ENCODE results near the gene CCDC51.

Gene CCDC51

GRCh38 chr3:48432411-48433371, 7.2 kb downstream of the CCDC51 start:
- DNase-seq = peak; percentile 7

- no peak for DNase-seq
Observed at GRCh38 chr3:48431224-48432029, 8.5 kb downstream of the CCDC51 start.

- DNase-seq = no peak
Observed at GRCh38 chr3:48430708-48431101, 9.2 kb downstream of the CCDC51 start.

DNA sequence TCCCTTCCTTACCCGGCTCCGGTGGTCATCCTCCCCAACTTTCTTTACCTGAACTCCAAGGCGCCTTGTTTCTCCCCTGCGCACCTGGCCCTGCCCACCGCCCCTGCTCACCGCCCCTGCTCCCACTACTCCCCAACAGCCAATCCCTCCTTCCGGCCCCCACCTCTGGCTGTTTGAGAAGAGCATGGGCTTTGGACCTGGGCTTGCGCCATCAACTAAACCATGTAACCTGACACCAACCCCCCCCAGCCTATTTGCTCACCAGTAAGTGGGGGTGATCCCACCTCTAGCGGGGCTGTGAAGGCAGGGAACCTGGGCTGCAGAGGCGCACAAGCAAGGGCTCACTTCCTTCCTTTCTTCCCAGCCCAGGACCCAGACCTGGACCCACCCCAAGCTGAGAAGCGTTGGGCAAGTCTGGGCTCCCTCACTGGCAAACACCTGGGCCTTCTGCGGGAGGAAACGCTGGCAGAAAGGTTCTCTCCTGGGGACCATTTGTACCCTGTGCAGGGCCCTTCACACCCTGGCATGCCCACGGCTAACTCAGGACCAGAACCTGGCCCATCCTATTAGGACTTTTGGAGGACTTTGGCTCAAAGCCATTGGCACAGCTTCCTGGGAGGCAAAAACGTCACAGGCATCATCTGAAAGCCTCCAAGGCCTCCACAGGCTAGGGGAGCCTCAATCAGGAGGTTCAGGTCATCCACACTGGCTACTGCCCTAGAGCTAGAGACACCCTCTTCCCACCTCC, 9.8 kb downstream of the CCDC51 start, which contains the start of gene PLXNB1:
Gene PLXNB1 (minus strand): TSS at position 127 of the 748 bp plus-strand sequence. CDS start 5,475 bp downstream, outside the sequence.
- no peak for DNase-seq

DNA sequence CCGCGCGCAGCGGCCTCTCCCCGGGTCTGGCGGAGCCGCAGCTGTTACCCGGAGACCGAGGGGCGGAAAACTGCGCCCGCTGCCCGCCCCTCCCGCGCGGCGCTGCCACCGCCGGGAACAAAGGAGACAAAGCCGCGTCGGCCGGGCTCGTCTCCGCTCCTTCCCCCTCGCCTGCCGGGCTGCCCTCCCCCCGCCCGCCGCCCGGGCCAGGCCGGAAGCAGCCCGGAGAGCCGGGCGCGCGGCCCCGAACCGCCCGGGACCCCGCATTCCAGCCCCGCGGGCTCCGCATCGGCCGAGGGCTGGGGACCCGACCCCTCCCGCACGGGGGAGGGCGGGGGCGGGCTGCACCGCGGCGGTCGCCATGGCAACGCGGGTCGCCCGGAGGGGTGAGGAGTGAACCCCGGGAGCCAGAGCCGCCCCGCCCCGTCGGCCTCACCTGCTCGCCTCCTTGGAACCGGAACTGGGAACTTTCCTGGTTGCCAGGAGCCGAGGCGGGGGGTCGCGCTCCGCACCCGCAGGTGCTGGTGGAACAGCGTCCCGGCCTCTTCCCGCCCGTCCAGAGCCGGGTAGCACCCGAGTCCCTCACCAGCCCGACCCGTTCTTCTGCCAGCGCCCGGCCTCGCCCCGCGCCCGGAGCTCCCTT, 10.5 kb downstream of the CCDC51 start:
- DNase-seq = peak; percentile 68

- DNase-seq = no peak
Observed at GRCh38 chr3:48428572-48429316, 11.2 kb downstream of the CCDC51 start.

DNA sequence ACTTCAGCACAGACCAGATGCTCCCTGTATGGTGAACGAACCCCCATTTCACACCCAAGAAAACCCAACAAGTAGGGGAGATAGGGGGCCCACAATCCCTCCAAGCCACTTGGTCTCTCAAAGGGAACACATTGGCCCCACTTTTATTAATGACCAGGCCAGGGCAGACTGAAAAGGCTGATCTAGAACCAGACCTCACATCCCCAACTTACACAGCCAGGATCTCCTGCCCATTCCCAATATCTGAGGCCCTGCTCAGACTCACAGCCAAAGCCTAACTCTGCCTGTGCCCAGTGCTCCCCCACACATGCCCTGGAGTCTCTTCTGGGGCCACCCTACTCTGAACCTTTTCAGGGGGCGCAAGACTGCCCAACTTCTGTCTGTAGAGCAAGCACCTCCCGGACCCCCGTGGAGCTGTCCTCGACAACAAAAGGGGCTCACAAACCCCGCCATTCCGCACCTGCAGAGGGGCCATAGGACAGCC, 11.8 kb downstream of the CCDC51 start:
- DNase-seq = no peak

GRCh38 chr3:48427630-48427962, 12.3 kb downstream of the CCDC51 start:
- DNase-seq = no peak

- no peak for DNase-seq
Observed at GRCh38 chr3:48426944-48427629, 12.8 kb downstream of the CCDC51 start.

GRCh38 chr3:48426401-48426909, 13.5 kb downstream of the CCDC51 start:
- DNase-seq = no peak

- DNase-seq = no peak
Observed at GRCh38 chr3:48425281-48425812, 14.6 kb downstream of the CCDC51 start.

DNA sequence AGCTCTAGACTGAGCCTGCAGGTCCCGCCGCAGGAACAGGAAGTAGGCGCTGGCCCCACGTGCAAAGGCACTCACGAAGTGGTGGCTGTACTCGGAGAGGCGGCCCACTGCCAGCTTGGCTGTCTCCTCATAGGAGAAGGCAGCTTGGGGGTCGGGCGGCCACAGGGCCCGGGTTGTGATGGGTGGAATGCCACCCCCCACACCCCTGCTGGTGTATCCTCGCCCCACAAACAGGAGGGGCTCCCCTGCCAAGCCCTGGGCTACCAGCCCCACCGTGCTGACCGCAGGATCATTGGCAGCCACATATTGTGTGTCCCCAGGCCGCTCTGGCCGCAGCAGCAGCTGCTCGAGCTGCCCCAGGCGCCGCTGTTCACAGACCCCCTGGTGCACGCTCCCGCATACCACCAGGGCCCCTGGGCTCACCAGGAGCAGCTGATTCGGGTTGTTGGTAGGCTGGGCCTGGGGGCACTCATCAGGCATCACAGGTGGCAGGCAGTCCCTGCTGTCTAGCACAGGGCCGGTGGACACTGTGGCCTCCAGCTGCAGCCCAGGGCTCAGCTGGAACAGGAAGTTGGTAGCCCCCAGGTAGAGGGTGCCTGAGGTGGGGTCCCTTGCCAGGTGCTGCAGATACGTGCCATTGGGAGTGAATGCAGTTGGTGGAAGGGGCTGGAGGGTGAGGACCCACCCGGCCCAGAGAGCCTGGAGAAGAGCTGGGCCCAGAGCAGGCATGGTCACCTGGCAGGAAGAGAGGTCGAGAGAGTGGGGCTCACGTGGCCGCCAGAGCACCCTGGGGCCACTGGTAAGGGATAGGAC, 15.8 kb downstream of the CCDC51 start:
- no peak for DNase-seq

GRCh38 chr3:48423241-48423882, 16.6 kb downstream of the CCDC51 start:
- DNase-seq = no peak

GRCh38 chr3:48422681-48423080, 17.2 kb downstream of the CCDC51 start:
- DNase-seq = no peak

- DNase-seq = no peak
Observed at GRCh38 chr3:48422272-48422671, 17.6 kb downstream of the CCDC51 start.

- DNase-seq = no peak
Observed at GRCh38 chr3:48420561-48420960, 19.4 kb downstream of the CCDC51 start.

DNA sequence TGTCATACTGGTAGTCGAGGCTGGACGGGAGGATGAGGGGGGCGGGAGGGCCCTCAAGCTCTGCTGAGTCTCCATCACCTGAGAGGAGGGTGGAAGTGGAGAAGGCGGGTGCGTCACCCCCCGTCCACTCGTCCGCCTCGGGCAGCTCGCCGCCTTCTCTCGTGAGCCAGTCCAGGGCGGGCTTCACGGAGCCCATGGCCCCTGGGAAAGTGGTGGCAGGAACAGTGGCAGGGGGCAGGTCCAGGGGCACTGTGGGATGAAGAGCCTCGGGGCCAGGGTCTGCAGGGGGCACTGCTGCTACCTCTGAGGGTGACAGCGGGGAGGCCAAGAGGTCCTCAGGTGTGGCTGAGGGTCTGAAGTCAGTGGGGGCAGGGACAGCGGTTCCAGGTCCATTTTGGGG, 20.3 kb downstream of the CCDC51 start:
- no peak for DNase-seq

DNA sequence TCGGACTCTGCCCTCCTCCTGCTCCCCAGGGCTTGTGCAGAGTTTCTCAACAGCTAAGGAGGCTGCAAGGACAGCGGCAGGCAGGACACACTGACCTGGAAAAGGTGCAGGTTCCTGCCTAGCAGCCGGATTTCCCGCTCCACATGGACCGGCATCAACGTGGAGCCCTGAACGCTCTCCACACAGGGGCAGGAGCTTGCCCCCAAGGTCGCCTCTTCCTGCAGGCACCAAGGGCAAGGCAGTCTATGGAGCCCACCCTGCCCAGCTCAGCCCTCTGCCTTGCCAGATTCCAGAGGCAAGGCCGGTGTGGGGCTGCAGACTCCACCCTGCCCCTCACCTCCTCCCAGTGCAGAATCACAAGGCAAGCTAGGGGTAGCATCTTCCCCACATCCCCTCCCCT, 20.8 kb downstream of the CCDC51 start:
- DNase-seq = no peak

DNA sequence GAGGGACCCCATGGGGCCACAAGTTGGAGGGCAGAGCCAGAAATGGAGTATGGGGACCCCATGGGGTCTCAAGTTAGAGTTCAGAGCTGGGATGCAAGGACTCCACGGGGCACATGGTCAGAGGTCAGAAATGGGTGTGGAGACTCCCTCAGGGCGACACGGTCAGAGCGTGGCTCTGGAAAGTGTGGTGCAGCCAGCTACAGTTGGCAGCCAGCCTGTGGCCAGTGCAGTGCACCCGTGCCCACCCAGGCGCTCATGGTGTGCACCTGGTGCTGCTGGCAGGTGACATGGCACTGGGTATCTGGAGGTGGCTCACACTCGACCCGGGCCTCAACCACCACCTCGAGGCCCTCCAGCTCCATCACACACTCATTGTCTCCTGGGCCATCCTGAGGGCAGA, 21.3 kb downstream of the CCDC51 start:
- no peak for DNase-seq

All from activated CD8-positive, alpha-beta memory T cell treated with anti-CD3 and anti-CD28 coated beads, Interleukin-2, amount 50 U/mL, for 4 hours (primary cell).